GM21447 (cell line): Measurements from ENCODE around the gene ZNF513.

Experiments used
- ATAC-seq: cut with Tn5 transposase; IDR thresholded peaks from one replicate; pipeline ENCODE4 v1.9.1; 2021; ENCODE audit not compliant: unreplicated experiment

ZNF513 gene

DNA sequence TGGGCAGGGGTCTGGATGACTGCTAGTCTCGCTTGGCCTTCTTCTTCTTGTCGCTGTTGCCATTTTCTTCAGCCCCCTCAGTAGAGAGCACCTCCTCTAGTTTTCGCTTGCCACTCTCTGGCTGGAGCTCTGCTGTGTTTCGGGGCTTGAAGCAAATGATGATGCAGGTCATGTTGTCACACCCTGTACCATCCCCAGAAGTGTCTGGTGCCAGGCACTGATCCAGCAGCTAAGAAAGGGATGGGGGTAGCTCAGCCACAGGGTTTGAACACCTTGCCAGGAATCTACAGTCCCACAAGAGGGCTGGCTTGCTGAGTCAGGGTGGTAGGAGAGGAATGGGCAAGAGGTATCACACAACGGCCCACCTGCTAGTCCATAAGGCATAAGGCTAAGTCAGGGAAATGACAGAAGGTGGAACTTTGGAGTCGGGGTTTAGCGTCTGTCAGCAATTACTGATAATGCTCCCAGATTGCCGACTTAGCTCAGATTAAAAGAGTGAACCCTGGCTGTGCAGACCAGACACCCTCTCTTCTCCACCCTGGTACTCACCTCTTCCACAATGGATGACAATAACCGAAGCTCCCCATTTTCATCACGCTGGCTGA lies 1.1 kb upstream of the ZNF513 start:
- ATAC-seq, result no peak

DNA sequence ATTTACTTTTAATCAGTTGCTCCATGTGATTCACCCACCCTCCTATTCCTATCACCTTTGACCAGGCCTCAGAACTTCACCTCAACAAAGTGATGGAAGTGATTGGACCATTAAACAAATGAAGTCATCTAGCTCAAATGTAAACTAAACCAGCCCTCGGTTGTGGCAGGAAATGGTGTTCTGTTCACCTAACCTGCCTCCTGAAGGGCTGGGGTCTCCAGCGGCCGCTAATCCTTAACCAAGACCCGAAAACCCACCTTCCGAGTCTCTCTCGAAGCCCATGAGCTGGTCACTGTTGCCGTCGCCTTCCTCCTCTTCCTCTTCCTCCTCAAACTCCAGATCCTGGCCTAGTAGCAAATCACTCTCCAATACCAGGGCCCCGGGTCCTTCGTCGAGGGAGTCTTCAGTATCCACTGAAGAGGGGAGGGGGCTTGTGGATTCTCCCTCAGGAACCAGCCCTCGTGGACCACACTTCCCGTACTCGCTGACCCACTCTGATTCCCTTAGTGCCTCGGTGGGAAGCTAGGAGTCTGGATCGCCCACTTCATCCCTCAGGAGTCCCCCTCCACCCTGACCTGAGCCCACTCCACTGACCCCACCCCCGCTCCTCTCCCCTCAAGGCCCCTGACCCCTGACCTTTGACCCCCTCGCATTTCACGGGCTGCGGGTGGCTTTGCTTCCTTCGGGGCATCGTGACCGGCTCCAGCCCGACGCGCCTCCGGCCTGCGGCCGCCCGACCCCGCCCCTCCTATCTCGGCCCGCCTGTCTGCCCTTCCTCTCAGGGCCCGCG lies 503 bp downstream of the ZNF513 start:
- ATAC-seq, result peak; percentile 38

DNA sequence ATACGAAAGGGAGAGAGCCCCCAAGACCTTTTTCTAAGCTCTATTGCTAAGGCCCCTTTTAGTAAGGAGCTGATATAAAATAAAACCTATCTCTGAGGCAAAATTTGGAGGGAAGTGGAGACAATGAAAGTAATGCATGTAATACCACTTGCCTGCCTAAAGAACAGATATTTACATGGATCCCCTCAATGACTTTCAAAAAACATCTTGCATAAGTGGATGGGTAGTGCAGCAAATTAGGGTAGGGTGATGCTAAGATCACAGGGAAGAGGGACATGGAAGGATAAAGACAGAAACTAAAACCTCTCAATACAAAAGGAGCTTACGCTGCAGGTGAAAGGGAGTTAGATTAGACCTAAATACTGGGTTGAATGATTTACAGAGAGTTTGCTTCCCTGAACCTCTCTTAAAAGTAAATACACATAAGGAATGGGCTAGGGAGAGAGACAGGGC lies 1.1 kb downstream of the ZNF513 start:
- no peak for ATAC-seq

DNA sequence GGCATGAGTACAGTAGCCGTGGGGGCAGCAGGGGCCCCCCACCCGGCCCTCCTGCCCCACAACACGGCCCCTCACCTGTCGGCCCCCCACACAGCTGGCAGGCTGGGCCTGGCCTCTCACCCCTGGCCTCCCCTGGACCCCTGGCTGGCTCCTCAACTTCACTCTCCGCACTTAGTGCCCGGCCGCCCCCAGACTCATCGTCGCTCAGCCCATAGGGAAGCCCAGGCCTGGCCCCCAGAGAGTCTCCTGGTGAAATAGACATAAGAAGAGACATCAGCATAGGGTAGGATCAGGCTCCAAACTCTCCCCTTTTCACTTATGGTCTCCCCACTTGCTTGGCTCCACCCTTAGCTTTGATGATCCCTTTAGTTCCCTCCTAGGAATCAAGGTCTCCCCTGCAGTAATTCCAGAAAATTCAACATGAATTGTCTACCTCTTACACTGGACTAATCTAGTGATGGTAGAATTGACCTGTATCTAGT lies 1.7 kb downstream of the ZNF513 start:
- no peak for ATAC-seq

DNA sequence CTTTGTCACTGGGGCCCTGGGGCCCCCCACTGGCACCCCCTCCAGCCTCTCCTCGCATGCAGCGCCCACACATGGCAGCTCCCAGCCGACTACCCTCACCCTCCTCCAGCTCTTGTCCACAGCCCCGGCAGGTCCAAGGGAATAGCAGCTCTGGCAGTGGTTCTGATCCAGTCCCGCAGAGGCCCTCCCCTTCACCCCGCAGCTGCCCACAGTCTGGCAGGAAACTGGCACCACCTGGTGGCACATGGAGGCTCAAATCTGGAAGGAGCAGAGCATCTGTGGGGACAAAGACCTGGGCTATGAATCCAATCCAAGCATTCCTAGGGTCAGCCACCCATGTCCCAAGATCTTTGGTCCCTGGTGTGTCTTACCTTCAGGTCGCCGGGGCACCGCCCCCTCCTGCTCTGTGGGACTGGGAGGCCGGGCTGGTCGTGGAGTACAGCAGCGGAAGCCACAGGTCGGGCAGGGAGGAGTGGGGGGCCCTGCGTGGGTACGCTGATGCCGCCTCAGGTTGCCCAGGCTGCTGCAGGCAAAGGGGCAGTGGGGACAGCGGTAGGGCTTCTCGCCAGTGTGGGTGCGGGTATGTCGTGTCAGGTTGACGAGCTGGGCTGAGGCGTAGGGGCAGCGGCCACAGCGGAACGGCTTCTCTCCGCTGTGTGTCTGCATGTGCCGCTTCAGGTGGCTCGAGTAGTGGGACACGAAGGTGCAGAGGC lies 2.3 kb downstream of the ZNF513 start:
- no peak for ATAC-seq

DNA sequence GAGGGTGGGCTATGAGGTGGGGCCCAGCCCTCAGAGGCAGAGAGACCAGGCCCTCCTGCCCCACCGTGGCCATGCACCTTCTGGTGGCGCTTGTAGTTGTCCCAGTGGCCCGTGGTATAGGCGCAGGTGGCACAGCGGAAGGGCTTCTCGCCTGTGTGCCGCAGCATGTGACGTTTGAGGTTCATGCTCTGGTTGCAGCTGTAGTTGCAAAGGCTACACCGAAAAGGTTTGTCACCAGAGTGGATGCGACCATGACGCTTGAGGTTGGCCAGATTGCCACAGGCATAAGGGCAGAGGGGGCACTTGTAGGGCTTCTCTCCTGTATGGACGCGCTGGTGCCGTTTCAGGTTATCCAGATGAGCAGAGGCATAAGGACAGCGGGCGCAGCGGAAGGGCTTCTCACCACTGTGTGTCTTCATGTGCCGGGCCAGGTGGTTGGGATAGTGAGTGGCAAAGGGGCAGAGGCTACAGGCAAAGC lies 2.9 kb downstream of the ZNF513 start:
- ATAC-seq, result no peak

DNA sequence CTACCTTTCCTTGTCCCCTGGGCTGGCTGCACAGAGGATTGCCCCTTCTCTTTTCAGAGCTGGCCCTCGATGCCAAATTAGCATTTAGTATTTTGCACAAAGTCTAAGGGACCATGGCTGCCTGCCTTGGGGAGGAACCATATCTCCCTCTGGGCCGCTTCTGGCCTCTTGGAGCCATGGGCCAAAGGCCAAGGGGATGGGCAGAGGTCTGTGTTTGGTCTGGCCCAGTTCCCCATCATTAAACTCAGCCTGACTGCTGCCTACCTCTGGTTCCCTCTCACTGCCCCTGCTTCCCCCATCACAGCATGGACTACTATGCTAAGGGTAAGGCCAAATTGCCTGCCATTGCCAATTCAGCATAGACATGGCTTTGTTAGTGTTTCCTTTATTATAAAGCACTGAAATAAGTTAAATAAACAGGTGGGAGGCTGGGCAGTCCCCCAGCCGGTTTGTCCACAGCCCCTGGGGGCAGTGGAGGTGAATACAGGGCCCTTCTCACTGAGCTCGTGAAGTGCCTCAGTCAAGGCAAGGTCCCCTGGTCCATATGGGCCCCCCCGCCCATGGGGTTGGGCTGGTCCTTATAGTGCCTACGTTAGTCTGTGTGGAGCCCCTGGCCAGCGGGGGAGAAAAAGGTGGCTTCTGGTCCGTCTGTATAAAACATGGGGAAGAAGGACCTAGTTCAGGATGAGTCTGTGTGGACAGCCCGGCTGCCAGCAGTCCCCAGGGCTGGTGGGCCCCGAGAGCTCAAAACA lies 3.5 kb downstream of the ZNF513 start:
- no peak for ATAC-seq

DNA sequence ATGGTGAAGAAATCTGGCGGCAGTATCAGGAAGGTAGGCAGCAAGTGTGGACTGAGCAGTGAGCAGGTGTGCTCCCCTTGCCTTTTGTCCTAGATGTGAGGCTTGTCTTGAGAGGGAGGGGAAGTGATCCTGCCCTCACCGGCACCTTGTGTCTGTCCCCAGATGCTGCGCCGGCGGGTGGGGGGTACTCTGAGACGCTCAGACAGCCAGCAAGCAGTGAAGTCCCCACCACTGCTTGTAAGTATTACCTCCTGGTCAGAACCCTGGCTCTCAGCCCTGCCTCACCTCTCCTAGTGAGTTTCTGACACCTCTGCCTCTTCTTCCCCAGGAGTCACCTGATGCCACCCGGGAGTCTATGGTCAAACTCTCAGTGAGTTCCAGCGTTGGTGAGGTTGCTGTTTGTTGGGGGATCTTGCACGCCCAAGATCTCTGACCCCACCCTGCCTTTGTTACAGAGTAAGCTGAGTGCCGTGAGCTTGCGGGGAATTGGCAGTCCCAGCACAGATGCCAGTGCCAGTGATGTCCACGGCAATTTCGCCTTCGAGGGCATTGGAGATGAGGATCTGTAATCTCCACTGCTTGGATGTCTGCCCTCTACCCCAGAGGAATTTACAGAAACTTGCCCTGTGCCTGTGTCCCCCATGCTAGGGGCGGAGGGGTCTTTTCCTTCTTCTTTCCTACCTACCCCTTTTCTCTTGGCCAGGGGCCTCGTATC lies 4.2 kb downstream of the ZNF513 start:
- no peak for ATAC-seq

DNA sequence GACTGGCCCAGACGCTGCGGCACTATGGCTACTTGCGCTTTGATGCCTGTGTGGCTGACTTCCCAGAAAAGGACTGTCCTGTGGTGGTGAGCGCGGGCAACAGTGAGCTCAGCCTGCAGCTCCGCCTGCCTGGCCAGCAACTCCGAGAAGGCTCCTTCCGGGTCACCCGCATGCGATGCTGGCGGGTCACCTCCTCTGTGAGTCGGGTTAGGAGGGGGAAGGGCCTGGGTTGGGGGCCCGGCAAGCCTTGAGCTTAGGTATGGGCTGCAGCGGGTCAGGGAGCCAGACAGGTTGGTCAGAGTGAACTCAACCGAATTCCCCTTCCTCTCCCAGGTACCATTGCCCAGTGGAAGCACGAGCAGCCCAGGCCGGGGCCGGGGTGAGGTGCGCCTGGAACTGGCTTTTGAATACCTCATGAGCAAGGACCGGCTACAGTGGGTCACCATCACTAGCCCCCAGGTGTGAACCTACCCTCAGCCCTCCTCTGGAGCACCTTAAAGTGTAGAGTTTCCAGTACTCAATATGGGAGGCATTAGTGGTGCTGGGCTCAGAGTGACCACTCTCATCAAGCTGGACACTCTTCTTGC lies 4.9 kb downstream of the ZNF513 start:
- no peak for ATAC-seq

DNA sequence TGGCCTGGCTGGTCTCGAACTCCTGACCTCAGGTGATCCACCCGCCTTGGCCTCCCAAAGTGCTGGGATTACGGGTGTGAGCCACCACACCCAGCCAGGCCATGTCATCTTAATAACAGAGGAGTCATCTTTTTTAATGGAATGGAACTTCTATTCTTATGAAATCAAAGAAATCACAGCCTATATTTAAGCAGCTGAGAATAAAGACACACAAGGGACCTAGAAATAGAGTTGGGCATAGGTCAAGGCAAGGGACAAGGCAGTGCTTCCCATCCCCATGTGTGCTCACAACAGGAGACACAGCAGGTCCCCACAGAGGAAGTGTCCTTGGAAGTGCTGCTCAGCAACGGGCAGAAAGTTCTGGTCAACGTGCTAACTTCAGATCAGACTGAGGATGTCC lies 7.0 kb downstream of the ZNF513 start:
- no peak for ATAC-seq

DNA sequence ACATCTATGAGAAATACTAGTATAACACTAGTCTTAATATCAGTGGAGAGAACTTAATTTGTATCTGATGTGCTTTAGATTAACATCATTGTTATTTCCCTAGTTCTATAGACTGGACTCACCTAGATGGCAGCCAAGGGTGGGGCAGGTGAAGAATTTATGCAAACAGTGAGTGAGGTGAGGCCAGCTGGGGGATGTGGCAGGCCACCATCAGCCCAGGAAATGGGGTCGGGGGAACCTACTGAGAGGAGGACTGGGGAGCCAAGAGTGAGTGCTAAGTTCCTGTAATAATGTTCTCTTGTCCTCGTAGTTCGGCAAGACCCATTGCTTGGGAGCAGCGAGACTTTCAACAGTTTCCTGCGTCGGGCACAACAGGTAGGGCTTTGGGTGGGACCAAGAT lies 7.6 kb downstream of the ZNF513 start:
- ATAC-seq, result no peak

DNA sequence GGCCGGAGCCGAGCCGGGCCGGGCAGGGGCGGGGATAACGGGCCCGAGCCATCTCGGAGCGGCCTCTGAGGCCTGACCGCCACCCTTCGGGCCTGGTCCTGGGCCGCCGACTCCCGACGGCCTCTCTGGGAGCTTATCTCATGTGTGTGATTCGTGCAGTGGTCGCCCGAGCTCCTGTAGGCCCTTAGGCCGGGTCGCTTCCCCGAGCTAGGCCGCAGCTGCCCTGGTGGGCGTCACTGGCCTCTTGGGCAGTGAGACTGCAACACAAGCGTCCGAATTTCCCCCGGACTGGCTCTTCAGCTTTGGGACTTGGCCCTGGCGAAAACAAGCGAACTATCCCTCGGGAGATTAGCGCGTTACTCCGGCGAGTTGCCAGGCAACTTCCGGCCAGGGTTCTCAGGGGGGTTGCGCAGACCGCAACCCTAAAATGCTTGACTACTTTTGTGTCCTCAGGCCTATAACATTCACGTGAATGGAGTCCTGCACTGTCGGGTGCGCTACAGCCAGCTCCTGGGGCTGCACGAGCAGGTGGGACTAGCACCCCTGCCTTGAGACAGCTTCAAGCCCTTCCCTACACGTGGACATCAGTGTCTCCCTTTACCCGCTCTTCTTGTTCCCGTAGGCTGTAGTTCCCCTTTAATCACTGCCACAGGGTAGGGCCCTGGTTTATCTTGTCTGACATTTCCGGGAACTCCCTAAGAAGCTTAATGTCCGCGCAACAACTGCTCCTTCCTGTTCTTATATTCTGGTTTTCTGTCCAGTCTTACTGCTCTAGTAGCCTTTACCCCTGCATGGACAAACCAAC lies 9.5 kb downstream of the ZNF513 start:
- peak; percentile 32 for ATAC-seq

DNA sequence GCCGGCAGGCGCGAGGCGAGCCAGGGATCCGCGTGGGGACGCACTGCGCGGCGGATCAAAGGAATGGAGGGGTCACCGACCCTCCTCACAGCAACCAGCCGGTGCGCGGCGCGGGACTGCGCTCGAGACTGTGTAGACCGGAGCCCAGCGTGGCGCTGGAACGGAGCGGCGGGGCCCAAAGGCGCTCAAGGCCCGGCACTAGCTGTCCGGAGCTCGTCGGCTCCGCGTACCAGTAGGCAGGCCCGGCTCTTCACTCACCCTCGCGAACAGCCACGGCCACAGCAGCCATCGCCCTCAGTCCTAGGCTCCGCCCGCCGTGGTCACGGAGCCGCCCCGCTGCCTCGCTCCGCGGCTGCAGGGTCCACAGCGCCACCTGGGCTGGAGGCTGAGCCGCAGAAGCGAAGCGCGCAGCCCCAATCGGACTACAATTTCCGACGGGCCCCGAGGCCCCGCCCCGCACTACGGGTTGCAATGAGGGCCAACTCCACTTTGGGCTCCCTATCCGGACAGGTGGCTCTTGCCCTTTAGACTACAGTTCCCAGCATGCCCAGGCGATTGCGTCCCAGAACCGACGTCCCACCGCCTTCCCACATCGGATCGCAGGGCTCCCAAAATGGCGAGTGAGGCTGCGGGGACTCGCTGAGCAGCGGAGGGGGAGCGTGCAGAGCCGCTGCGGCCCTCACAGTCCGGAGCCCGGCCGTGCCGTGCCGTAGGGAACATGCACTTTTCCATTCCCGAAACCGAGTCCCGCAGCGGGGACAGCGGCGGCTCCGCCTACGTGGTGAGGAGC lies 10.3 kb downstream of the ZNF513 start, which contains the start of the genes EIF2B4 and SNX17:
Gene EIF2B4, minus strand, starts transcription at position 313 of the 790 bp plus-strand sequence. Its CDS starts 24 bp downstream, at position 289.
Gene SNX17, plus strand, starts transcription at position 591 of the 790 bp plus-strand sequence. Its CDS starts 128 bp downstream, at position 719.
- peak; percentile 83 for ATAC-seq

DNA sequence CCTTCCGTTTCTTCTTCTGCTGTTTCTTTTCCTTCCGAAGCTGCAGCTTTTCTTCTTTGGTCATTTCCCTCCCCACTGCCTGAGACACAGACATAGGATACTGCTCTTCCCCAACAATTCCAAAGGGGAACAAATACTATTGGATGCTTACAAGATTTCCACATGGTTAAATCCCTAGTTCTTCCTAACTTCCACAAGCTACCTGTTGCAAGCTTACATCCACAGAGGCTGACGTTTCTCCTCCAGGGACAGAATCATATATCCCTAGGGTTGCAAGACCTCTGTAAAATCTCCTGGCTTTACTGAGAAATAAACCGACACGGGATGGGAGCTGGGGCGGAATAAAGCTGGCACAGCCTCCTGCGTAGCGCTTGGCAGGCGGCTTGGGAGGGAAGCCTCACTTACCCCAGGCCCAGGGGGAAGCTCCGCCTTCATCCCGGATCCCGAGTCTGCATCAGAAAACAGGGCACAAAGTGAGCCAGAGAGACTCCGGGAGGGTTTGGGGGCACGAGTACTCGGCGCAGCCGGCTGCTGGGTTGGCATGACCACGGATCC lies 11.0 kb downstream of the ZNF513 start:
- peak; percentile 3 for ATAC-seq

DNA sequence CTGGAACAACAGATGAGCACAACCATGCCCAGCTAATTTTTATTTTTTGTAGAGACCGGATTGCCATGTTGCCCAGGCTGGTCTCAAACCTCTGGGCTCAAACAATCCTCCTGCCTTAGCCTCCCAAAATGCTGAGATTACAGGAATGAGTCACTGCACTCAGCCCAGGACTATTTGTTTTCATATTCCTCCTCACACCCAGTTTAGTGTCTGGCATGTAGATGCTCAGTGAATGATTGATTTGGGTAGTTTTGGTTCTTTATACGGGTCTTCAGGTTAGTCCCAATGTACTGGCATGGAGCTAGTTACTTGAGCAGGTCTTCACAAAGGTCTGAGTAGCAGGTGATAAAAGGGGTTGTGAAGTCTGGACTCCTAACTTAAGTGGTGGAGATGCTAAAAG lies 16.6 kb downstream of the ZNF513 start:
- no peak for ATAC-seq

DNA sequence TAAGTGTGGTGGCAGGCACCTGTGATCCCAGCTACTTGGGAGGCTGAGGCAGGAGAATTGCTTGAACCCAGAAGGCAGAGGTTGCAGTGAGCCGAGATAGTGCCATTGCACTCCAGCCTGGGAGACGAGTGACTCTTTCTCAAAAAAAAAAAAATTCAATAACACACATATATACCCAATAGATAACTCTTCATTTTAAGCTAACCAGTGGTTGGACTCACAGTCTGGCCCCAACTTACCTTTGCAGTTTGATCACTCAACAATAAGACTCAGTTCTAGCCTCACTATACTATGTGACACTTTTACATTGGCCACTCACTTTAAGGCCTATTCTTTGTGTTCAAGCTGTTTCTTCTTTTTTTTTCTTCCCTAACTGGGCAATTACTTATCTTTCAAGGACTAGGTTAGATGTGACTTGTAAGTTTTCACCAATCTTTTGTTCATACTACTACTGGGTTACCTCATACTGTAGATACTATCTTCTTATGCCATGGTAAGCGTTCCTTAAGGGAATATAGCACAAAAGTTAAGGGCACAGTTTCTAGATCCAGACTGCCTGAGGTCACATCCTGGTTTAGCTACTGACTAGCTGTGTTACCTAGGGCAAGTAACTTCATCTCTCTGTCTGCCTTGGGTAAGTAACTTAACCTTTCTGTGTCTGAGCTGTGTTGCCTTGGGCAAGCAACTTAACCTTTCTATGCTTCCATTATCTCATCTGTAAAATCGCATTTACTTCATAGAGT lies 17.7 kb downstream of the ZNF513 start:
- ATAC-seq, result no peak
